Measurements from ENCODE around the gene CNDP2.

The CNDP2 gene

GRCh38 chr18:74528478-74528877 lies 32.3 kb downstream of the CNDP2 start:
- TF ChIP-seq CTCF (IDR thresholded peaks at IDR 0.05): no peak
- Histone ChIP-seq H3K4me2 (ENCODE audit: low read length) (no peak overlapping the region), H3K4me1 (no peaks in the 10 kb centered on the region), H3K27me3 (ENCODE audit: control insufficient read depth, insufficient read depth, low read length) (no peaks in the 10 kb centered on the region), H2AFZ (no peak overlapping the region), H3K9me3 (ENCODE audit: control insufficient read depth, low read length) (no peaks in the 10 kb centered on the region), H3K36me3 (ENCODE audit: control insufficient read depth, insufficient read depth, low read length) (no peaks in the 10 kb centered on the region), H3K9ac (no peak overlapping the region), H3K27ac (no peak overlapping the region), H3K4me3 (ENCODE audit: low read depth, low read length) (no peak overlapping the region), H3K79me2 (no peaks in the 10 kb centered on the region)

GRCh38 chr18:74528913-74529312 lies 32.8 kb downstream of the CNDP2 start:
- no peak overlapping the region for H3K9ac ChIP-seq
- H3K79me2 ChIP-seq: no peaks in the 10 kb centered on the region
- no peak for TF ChIP-seq CTCF (IDR thresholded peaks at IDR 0.05)
- H2AFZ ChIP-seq: no peak overlapping the region
- H3K27ac ChIP-seq: no peak overlapping the region
- H3K4me2 ChIP-seq (ENCODE audit: low read length): no peak overlapping the region
- no peaks in the 10 kb centered on the region for H3K27me3 ChIP-seq (ENCODE audit: control insufficient read depth, insufficient read depth, low read length)
- H3K36me3 ChIP-seq (ENCODE audit: control insufficient read depth, insufficient read depth, low read length): no peaks in the 10 kb centered on the region
- H3K4me3 ChIP-seq (ENCODE audit: low read depth, low read length): no peak overlapping the region
- no peaks in the 10 kb centered on the region for H3K9me3 ChIP-seq (ENCODE audit: control insufficient read depth, low read length)
- H3K4me1 ChIP-seq: no peaks in the 10 kb centered on the region

- Histone ChIP-seq H3K79me2 (no peaks in the 10 kb centered on the region), H2AFZ (no peak overlapping the region), H3K27ac (no peak overlapping the region), H3K27me3 (ENCODE audit: control insufficient read depth, insufficient read depth, low read length) (no peaks in the 10 kb centered on the region), H3K9ac (no peak overlapping the region), H3K9me3 (ENCODE audit: control insufficient read depth, low read length) (no peaks in the 10 kb centered on the region), H3K4me2 (ENCODE audit: low read length) (no peak overlapping the region), H3K4me1 (no peaks in the 10 kb centered on the region), H3K4me3 (ENCODE audit: low read depth, low read length) (no peak overlapping the region), H3K36me3 (ENCODE audit: control insufficient read depth, insufficient read depth, low read length) (no peaks in the 10 kb centered on the region)
- TF ChIP-seq CTCF (IDR thresholded peaks at IDR 0.05): no peak
These were observed 33.2 kb downstream of the CNDP2 start for GRCh38 chr18:74529378-74529777.

- no peaks in the 10 kb centered on the region for H3K4me1 ChIP-seq
- no peaks in the 10 kb centered on the region for H3K27me3 ChIP-seq (ENCODE audit: control insufficient read depth, insufficient read depth, low read length)
- H3K4me2 ChIP-seq (ENCODE audit: low read length): no peak overlapping the region
- no peak overlapping the region for H3K9ac ChIP-seq
- H3K9me3 ChIP-seq (ENCODE audit: control insufficient read depth, low read length): no peaks in the 10 kb centered on the region
- no peak for TF ChIP-seq CTCF (IDR thresholded peaks at IDR 0.05)
- no peak overlapping the region for H2AFZ ChIP-seq
- H3K27ac ChIP-seq: no peak overlapping the region
- no peaks in the 10 kb centered on the region for H3K79me2 ChIP-seq
- H3K36me3 ChIP-seq (ENCODE audit: control insufficient read depth, insufficient read depth, low read length): no peaks in the 10 kb centered on the region
- no peak overlapping the region for H3K4me3 ChIP-seq (ENCODE audit: low read depth, low read length)
These were observed 33.8 kb downstream of the CNDP2 start for GRCh38 chr18:74529811-74530583.

- no peak for TF ChIP-seq CTCF (IDR thresholded peaks at IDR 0.05)
These were observed 34.4 kb downstream of the CNDP2 start for GRCh38 chr18:74530584-74530862.

More at GRCh38 chr18:74530584-74530862, 34.4 kb downstream of the CNDP2 start:
- H3K9me3 ChIP-seq (ENCODE audit: control insufficient read depth, low read length): no peaks in the 10 kb centered on the region
- H3K27me3 ChIP-seq (ENCODE audit: control insufficient read depth, insufficient read depth, low read length): no peaks in the 10 kb centered on the region
- no peaks in the 10 kb centered on the region for H3K79me2 ChIP-seq
- H3K4me3 ChIP-seq (ENCODE audit: low read depth, low read length): no peak overlapping the region
- H3K9ac ChIP-seq: no peak overlapping the region
- H3K27ac ChIP-seq: no peak overlapping the region
- no peaks in the 10 kb centered on the region for H3K4me1 ChIP-seq
- no peaks in the 10 kb centered on the region for H3K36me3 ChIP-seq (ENCODE audit: control insufficient read depth, insufficient read depth, low read length)
- no peak overlapping the region for H2AFZ ChIP-seq
- H3K4me2 ChIP-seq (ENCODE audit: low read length): no peak overlapping the region

Data from parathyroid adenoma (tissue), 2 donors.